GM13976 (cell line): ENCODE data around the gene RPTN.

Experiments
- DNase-seq: peaks from one replicate; pipeline ENCODE4 v3.0.0; 2012; ENCODE audit warnings: low spot score
- CTCF ChIP-seq: IDR thresholded peaks from 2 replicates; pipeline ENCODE4 v1.5.1; 2012; ENCODE audit warnings: borderline replicate concordance, mild to moderate bottlenecking; ENCODE audit not compliant: insufficient read depth; ENCODE audit errors: extremely low read depth, missing control alignments, control extremely low read depth
- in situ Hi-C: fragments of 300-500 bp; cut with MboI; formaldehyde crosslinking; loops from one replicate; pipeline ENCODE4 v1.12.0; 2022; ENCODE audit warnings: low sequenced_read_pairs, mixed read lengths, inconsistent platforms; ENCODE audit not compliant: unreplicated experiment

RPTN gene

GRCh38 chr1:152179566-152179965, 20.5 kb upstream of the RPTN start:
- in situ Hi-C loops, result no loop called here
- no peak for TF ChIP-seq CTCF
- no peak for DNase-seq

- DNase-seq, result no peak
- no peak for TF ChIP-seq CTCF
- in situ Hi-C loops, result no loop called here
Measured at GRCh38 chr1:152170287-152170905, 11.4 kb upstream of the RPTN start.

- TF ChIP-seq CTCF, result no peak
- DNase-seq, result no peak
- in situ Hi-C loops, result no loop called here
Measured at GRCh38 chr1:152169366-152170025, 10.5 kb upstream of the RPTN start.

GRCh38 chr1:152168535-152168868, 9.5 kb upstream of the RPTN start:
- in situ Hi-C loops, result no loop called here
- no peak for DNase-seq
- TF ChIP-seq CTCF, result no peak

- TF ChIP-seq CTCF, result no peak
- no peak for DNase-seq
- in situ Hi-C loops, result no loop called here
Measured at GRCh38 chr1:152167835-152168534, 9.0 kb upstream of the RPTN start.

GRCh38 chr1:152166966-152167365, 7.9 kb upstream of the RPTN start:
- in situ Hi-C loops, result no loop called here
- no peak for DNase-seq
- no peak for TF ChIP-seq CTCF
